HG03159 (cell line): ENCODE data around the gene RTP3.

ENCODE experiments used
- ATAC-seq: cut with Tn5 transposase; IDR thresholded peaks from one replicate; pipeline ENCODE4 v1.9.1; 2021; ENCODE audit warnings: mild to moderate bottlenecking, moderate library complexity; ENCODE audit not compliant: unreplicated experiment

Gene RTP3

DNA sequence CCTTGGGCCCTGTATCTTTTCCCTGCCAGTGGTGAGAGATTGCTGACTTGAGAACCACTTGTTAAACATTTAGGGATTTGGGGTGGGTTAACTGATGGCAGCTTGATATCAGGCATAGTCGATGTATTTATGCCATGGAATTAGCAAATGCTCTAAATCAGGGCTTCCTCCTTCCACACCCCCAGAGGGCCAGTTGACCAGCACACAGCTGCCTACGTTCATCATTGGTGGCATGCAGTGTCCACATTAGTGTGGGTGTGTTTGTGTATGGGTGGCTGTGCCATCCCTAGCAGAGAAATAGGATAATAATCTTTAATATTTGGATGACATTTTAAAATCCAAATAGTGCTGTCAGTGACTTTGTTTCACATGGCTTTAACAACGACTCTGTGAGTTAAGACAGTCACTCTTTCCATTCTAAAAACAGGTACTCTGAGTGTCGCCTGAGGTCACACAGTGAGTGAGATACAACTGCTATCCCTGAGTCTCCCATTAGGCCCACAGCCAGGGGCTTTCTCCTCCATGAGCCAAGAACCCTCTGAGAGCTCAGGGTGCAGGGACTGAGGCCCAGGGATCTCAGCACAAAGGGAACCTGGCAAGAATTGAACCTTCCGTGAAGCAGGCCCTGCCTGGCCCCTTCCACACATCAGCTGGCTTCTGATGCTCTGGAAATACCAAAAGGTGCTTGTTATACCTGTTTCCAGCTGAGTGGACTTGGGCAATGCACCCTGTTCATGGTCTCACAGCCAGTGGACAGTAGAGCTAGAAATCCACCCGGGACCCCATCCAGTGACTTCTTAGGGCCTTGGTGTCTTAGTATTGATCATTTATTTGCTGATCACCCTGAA lies 28.8 kb upstream of the RTP3 start:
- ATAC-seq: no peak

DNA sequence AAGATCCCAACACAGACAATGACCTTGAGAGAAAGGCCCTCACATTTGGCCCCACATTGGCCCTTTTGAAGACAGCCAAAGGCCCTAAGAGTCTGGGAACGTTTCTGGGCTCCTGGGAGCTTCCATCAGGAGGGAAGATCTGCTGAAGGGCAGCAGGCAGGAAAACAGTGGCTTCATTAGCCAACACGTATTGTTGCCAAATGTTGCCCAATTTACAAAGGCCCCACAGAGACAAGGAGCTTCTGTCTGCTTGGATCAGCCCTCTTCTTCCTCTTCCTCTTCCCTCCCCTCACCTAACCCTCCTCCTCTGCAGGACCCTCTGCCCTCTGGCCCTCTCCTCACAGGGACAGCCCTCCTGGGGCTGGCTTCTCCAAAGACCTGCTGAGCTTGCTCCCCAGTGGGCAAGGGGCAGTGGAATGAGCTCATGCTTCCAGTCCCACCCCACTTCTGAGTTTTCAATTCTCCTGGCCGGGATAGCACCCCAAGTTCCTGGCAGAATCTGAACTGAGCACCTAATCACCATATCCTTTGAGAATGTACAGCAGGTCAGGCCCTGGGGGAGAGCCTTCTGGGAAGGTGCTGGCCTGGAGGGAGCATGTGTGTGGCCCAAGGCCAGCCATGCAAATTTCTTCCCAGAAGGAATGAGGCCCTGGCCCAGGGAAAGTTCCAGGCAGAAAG lies 28.0 kb upstream of the RTP3 start:
- no peak for ATAC-seq

DNA sequence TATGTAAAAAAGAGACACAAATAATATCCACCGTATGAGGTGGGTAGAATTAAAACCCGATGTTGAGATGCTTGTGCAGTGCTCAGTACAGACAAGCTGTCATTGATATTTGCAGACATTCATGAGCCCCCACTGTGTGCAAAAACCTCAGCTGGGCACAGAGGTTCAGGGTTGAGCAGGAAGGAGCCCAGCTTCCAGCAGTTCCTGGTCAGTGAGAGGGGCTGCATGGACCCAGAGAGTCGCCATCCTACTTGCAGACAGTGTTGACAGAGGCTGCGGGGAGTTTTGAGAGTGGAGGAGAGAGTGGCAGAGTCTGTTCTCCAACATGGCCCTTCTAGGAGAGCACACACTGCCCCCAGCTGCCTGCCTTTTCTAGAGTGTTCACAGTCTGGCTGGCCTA lies 26.9 kb upstream of the RTP3 start:
- no peak for ATAC-seq

DNA sequence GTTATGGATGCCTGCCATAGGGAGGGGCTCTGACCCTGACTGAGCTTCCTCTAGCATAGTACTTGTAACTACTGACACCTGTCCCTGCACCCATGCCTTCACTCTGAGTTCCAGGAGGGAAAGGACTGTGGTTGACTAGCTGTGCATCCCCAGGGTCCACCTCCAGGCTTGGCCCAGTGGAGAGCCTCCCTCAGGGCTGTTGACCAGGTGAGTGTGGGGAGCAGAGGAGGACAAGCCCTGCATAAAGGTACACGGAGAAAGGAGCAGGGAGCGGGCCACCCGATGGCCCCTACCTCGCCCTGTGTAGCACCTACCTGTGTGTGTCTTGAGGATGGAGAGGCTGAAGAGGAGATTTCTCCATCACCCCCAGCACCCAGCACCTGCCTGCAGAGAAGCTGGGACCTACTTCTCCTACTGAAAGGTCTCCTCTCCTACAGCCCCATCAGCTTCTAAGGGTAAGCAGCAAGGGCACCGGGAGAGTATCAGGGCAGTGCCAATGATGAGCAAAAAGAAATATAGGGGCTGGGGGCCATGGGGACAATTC lies 26.3 kb upstream of the RTP3 start:
- ATAC-seq: no peak

DNA sequence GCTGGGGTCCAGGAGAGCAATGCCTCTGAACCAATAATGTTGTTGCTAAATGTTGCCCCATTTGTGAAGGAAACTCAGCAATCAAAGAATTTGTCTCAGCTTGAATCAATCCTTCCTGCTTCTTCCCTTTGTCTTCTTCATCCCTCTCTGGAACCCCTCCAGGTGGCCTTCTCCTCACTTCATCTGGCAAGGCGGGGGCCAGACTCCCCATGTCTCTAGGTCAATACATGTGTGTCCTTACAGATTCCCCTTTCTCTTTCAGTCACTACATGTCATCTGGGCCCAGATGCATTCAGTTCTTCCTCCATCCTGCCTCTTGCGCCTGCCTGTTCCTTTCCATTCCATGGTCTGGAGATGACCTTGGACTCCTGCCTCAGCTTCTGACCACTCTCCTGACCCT lies 25.0 kb upstream of the RTP3 start:
- no peak for ATAC-seq

DNA sequence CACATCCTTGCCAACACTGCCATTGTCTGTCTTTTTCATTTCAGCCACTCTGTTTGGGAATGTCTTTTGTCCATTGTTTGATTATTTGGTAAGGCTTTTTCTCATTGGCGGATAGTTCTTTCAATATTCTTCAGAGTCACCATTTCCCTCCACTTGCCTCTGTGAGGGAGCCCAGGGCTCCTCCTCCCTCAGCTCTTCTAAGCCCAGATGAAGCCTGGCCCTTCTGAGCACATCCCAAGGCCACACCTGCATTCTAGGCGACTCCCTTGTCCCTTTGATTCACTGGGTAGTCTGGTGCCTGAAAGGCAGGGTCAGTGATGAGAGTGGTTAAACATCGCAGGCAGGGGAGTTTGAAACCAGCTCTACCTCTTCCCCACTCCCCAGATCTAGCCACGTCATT lies 20.6 kb upstream of the RTP3 start:
- no peak for ATAC-seq

DNA sequence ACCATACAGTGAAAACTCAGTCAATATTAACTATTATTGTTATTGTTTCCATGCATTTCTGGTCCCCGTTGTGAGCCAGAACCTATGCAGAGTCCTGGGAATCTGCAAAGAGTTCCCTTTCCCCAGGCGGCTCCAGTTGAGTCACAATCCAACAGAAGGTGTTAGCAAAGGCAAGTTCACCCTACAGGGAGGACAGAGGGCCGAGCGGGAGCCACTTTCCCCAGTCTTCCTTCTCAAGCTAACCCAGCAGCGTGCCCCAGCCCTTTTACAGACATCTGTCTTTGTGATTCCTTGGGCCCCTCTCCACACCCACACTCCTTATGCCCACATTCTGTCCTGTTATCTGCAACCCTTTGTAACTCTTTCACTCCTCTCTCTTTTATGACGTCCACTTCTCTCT lies 20.0 kb upstream of the RTP3 start:
- ATAC-seq: no peak

DNA sequence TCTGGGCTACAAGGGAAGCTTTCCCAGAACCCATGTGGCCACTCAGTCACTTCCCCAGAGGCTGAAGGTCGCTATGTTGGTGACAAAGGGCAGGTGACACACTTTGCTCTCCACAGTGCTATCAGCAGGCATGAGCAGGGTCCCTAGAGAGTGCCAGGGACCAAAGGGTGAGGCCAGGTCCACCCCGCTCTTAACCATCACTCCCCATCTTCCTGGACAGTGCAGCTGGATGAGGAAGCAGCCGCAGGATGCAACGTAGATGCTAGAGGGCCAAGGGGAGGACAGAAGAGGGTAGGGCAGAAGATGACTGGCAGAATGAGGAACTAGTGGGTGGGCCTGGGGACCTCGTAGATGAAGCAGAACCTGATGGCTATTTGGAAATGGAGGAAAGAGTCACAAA lies 19.4 kb upstream of the RTP3 start:
- no peak for ATAC-seq

DNA sequence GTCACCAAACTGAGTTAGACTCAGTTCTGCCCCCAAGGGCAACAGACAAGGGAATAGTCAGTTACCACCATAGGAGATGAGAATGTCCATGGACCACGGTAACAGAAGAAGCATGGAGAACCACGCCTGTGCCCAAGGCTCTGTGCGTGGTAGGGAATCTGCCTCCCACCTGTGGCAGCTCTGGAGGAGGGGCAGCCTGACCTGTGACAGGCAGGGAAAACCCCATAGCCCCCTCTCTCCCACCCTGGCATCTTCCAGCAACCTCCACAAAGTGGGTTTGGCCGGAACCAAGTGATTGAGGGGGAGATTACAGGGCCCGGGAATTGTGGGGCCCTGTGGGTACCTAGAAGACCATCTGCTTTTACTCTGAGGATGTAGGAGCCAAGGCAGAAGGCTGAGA lies 18.8 kb upstream of the RTP3 start:
- no peak for ATAC-seq

DNA sequence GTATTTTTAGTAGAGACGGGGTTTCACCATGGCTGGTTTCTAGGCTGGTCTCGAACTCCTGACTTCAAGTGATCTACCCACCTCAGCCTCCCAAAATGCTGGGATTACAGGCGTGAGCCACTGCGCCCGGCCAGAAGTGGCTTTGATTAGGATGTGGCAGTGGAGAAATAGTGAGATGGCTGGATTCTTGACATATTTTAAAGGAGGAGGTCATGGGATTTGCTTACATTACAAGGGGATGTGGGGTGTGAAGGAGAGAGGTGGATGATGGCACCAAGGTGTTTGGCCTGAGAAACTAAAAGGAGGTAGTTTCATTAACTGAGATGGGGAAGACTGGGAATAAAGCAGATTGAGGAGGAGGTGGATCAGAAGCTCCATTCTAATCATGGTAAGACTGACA lies 18.1 kb upstream of the RTP3 start:
- ATAC-seq: no peak

DNA sequence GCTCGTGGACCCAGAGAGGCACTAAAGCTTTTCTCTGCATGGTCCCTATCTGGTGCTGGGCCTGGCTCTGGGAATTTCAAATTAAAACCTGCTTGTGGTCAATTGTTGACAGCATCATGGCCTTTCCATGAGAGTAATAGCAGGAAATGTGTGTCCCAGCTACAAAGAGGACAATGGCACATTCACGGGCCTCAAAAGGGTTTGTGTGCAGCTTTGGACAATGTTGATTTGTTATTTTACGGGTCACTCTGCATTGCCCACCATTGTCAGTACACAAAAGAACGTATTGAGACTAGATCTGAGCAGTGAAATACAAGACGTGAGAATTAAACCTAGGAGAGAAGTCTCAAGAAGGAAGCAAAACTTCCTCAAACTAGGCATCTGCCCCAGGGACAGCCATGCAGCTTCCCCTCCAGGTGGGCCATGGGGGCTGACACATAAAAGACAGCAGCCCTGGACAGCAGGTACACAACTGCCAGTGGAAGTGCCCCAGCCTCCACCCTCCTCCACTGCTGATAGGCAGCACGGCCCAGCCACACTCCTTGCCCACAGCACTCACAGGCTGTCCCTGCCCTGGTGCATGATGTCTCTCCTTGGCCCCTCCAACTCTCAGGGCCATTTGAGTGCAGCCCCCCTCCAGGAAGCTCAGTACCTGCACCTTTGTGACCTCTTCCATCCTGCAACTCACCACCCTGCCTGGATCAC lies 17.1 kb upstream of the RTP3 start:
- ATAC-seq: no peak

DNA sequence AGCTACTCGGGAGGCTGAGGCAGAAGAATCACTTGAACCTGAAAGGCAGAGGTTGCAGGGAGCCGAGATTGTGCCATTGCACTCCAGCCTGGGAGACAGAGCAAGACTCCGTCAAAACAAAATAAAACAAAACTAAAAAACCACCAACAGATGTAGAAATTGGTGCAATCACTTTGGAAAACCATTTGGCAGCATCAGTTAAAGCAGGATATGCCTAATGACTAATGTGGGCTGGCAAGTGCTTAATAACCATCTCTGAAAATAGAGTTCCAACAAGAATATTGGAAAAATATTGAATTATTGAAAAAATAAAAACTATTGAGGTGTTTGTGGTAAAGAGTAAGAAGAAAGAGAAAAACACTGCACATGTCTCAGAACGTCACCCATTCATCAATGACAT lies 16.1 kb upstream of the RTP3 start:
- ATAC-seq: no peak

DNA sequence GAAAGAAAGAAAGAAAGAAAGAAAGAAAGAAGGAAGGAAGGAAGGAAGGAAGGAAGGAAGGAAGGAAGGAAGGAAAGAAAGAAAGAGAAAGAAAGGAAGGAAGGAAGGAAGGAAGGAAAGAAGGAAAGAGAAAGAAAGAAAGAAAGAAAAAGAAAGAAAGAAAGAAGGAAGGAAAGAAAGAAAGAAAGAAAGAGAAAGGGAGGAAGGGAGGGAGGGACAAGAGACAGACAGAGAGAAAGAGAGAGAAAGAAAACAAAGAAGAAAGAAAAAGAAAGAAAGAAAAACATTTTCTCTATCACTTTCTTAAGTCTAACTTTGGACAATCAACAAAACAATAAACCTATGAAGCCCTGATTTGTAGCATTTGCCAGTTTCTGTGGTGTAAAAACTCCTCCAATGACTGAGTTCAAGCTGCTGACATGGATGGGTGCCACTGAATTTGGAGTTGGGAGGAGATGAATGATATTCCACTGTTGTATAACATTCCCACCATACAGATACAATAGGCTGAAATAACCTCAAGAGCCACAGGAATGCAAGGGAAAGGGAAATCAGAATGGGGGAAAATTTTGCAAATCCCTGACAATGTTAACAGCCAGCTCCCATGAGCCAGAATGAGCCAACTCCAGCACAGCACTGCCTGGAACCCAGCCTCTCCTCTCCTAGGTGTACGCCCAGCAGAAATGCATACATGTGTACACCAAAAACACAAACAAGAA lies 15.0 kb upstream of the RTP3 start:
- ATAC-seq: no peak

DNA sequence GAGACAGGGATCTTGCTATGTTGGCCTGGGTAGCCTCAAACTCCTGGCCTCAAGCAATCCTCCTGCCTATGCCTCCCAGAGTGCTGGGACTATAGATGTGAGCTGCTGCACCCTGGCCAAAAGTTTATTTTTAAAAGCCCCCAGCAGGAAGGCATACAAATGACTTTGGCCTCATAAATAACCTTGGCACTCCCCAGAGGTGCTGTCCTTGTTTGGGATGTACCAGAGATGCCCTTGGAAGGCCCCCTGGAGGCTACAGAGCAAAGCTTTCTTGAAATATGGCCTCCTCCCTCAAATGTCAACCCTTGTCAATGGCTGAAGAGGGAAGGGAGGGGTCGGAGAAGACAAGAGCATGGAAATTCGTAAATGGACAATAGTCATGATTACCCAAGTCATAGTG lies 14.0 kb upstream of the RTP3 start:
- no peak for ATAC-seq

DNA sequence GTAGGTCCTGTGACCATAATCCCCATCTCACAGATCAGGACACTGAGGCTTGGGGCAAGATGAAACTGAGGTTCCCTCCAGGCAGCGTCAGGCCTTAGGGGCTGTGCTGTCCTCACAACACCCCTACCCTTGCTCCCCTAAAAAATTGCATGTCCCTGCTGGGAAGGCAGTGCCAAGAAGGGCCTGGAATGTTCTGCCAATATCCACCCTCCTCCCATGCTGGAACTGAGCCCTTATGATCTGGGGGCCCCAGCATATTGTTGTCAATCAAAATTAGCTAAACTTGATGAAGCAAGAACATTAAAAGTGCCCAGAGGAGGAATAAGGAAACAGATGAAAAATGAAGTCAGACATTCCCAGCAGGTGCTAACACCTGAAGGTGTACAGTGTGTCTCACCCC lies 13.4 kb upstream of the RTP3 start:
- ATAC-seq: no peak

DNA sequence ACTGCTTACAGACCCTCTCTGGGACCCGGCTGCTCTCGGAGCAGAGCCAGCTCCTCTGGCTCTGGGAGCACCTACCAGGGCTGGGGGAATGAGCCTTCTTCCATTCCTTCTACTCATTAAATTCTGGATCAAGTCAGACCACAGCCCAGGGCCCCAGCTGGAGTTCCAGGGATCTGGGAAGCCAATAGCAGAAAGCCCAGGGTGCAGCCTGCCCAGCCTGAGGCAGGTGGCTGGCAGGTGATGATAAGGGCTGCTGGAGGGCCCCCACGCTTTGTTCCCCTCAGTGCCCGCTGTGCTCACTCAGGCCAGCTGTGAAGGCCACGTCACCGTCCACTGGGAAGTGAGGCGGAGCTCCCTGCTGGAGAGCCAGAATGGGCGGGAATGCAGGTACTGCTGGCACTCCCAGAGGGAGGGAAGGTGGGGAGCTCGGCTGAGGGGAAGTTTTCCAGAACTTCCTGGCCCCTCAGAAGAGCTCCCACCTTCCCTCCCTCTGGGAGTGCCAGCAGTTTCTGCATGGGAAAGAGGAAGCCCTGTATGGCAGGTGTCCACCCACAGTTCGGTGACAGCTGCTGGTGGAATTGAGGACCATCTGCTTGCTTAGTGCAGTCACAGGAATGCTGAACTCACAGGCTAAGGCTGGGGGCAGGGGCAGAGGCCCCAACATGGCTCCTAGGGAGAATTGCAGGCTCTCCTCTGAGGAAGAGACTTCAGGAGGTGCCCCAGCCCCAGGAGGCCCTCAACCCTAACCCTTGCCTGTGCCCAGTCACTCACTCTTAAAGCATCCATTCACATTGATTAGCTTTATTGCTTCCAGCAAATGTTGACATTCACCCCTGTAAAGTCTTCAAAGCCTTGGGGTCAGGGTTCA lies 12.6 kb upstream of the RTP3 start:
- no peak for ATAC-seq

DNA sequence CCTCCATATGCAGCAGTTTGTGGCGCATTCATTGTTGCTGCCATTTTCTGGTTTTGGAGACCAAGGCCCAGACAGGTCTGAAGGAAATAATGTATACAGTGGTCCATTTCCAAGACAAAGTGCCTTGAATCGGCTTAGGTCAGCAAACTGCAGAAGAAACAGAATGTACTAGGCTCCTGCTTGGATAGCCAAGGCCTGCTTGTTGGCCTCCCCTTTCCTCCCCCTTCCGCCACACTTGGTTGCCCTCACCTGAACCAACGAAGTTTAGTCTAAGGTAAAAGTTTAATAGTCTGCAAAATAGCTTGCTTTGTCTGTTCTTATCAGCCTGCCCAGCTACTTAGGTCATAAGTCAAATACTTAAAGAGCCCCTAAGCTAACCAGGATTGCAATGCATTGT lies 12.0 kb upstream of the RTP3 start:
- no peak for ATAC-seq

DNA sequence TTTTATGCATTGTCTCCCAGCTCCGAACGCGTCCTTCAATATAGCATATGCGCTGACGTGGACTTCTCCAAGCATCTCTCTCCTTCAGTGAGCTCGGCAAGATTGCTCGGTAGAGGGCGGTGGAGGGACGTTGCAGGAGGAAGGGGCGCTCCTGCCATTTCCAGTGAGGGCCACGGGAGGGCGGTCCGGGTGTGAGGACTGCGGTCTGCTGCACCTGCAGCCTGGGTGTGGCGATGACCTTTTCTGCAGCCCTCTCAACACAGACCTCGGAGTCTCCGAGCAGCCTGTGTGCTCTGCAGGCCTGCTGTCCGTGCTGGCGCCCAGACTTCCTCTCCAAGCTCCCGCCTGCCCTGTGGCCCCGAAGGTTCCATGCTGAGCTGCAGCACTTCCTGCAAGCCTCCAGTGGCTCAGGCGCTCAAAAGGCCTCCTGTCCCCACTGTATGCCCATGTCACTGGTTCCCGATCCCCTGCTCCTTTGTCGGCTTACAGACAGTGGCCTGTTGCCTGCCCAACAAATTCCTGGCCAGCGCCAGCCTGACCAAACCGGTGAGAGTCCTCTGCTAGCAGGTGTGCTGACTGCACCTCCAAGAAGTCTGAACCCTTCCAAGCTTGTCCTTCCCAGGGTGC lies 8.9 kb upstream of the RTP3 start:
- peak; percentile 95 for ATAC-seq

DNA sequence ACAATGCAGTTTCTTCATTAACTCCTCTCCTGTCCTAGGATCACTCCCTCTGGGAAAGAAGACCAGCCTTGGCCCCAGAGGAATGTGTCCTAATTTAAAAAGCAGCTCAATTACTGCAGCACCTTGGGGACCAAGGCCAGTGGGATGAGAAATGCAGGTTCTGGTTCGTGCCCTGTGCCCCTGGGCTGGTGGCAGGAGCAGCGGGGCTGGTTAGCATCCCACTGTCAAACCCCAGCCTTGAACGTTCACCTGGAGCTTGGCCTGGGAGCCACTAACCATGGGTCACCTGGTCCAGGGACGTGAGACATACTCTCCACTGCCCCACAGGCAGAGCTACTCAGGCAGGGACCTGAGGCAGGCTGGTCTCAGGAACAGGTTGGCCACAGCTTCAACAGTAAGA lies 8.4 kb upstream of the RTP3 start:
- ATAC-seq: no peak

DNA sequence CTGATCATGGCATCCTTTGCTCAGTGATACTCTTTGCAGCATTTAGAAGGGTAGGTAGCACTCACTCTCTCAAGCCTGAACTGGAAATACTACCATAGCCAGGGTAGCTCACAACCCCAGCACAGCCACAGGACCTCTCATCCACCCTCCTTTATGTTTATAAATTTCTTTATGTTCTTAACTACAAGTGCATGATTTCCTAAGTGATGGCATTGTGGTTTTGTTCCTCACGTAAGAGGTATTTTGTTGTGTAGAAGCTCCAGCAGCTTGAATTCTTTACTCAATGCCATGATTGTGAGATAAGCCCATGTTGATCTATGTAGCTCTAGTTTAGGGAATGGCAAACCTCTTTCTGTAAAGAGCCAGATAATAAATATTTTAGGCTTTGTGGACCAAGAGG lies 7.9 kb upstream of the RTP3 start:
- ATAC-seq: no peak
